Measurements from ENCODE around the gene SERGEF. TPM values are rescaled to one million over a fixed set of nuclear protein-coding genes. Genes with fewer than 3 reads are reported as not detected.

SERGEF gene
- total and polyA plus RNA-seq, 10 donors, result 29.0 to 55.5 (median 38.8) TPM

DNA sequence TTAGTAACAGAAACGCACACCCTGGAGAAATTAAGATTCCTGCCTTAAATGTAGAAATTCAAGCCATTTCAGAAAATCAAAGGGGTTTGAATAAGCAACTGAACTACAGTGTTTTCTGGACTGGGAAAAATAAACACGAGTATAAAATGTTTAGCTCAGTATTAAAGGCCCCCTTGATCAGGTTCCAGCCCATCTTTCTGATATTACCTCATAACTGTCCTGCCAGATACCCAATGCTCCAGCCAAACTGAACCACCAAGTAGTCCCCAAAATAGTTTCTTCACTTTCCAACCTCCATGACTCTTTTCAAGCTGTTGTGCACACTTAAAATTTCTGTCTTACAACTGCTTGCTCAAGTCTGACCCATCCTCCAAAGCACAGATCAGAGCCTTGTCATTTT is 54.4 kb downstream of the SERGEF start:
- no peaks in the 10 kb centered on the region for H3K9me3 ChIP-seq
- 85 to 92% (median 88%) methylated on average over 2 of the region's 2 CpGs for WGBS, 5 donors
- peaks cover 0 to 96% (median 53%) of the 10 kb centered on the region in 6 donors for H3K36me3 ChIP-seq
- intact Hi-C loops (cut with DNase I; ENCODE audit: low total_unique reads), result no loop called here
- TF ChIP-seq, protein P1, sequence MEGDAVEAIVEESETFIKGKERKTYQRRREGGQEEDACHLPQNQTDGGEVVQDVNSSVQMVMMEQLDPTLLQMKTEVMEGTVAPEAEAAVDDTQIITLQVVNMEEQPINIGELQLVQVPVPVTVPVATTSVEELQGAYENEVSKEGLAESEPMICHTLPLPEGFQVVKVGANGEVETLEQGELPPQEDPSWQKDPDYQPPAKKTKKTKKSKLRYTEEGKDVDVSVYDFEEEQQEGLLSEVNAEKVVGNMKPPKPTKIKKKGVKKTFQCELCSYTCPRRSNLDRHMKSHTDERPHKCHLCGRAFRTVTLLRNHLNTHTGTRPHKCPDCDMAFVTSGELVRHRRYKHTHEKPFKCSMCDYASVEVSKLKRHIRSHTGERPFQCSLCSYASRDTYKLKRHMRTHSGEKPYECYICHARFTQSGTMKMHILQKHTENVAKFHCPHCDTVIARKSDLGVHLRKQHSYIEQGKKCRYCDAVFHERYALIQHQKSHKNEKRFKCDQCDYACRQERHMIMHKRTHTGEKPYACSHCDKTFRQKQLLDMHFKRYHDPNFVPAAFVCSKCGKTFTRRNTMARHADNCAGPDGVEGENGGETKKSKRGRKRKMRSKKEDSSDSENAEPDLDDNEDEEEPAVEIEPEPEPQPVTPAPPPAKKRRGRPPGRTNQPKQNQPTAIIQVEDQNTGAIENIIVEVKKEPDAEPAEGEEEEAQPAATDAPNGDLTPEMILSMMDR (IDR thresholded peaks at IDR 0.05 in 8 of 11, conservative IDR thresholded peaks at IDR 0.05 in 3 of 11), result no peak
- TF ChIP-seq POLR2A (IDR thresholded peaks at IDR 0.05) (no peak), POLR2AphosphoS5 (IDR thresholded peaks at IDR 0.05) (no peak)
- no peak for DNase-seq
- H3K4me1 ChIP-seq, result peaks cover 0 to 6% (median 0%) of the 10 kb centered on the region in 6 donors
- no peak overlapping the region for H3K27ac ChIP-seq
- no peak overlapping the region for H3K4me3 ChIP-seq
- H3K27me3 ChIP-seq (replicated peaks in 1 of 7), result no peaks in the 10 kb centered on the region

DNA sequence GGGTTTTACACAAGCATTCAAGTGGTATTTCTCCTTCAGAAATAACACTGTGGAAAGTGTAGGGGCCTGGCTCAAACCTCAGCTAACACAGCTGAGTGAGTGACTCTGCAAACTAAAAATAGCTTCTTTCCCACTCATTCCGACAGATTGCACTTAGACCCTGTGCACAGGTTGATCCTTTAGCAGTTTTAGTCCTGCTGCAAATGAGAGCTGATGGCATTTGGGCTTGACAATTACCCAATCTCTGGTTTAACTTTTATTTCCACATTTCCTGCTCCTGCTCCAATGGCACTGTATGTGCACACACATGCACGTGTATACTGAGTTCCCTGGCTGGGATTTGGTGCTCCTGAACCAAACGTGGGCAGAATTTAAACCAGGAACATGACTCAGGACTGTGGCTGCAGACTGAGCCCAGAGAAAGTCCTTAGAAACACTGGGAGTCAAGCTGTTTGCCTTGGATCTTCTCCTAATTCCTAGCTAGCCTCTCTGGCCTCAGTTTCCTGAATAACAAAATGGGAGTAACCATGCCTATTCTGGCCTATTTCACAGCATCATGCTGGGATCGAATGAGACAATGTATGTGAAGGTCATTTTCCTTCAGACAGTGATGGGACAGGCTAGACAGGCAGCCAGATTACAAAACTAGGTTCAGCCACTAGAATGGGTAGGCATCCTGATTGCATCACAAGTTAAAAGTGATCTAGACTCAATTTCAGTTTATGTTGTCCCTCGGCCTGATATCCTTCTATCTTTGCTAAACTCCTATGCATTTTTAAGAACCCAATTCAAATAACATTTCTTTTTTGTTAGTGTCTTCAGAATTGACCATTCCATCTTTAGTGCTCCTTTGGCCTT is 58.2 kb downstream of the SERGEF start:
- intact Hi-C loops (cut with DNase I; ENCODE audit: low total_unique reads), result no loop called here
- DNase-seq, result no peak
- no peaks in the 10 kb centered on the region for H3K9me3 ChIP-seq
- WGBS, 5 donors, result 49 to 76% (median 65%) methylated on average over 5 of the region's 5 CpGs
- H3K27ac ChIP-seq, result no peak overlapping the region
- no peaks in the 10 kb centered on the region for H3K27me3 ChIP-seq (replicated peaks in 1 of 7)
- H3K4me3 ChIP-seq, result no peak overlapping the region
- peaks cover 0 to 6% (median 0%) of the 10 kb centered on the region in 6 donors for H3K4me1 ChIP-seq
- no peak for TF ChIP-seq POLR2AphosphoS5 (IDR thresholded peaks at IDR 0.05)
- TF ChIP-seq POLR2A (IDR thresholded peaks at IDR 0.05), result no peak
- TF ChIP-seq, protein P1 (IDR thresholded peaks at IDR 0.05 in 8 of 11, conservative IDR thresholded peaks at IDR 0.05 in 3 of 11), result no peak
- H3K36me3 ChIP-seq, result peaks cover 0 to 100% (median 45%) of the 10 kb centered on the region in 6 donors

DNA sequence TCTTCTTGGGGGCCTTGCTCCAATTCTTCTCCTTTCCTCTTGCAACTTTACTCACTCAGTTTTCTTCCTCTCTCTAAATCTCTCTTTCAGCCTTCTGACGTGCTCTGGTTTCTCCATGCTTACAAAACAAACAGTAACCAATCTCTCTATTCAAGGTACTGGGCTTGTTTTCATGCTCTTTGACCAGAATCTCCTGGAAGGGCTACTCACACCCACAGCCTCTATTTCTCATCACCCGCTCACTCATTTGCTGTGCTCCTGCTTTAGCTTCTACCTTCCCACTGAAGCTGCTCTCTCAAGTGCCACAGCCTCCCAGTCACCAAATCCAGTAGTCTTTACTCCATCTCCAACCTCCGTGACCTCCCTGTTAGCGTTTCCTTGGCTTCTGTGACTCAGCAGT is 60.4 kb downstream of the SERGEF start:
- H3K27me3 ChIP-seq (replicated peaks in 1 of 7), result no peaks in the 10 kb centered on the region
- H3K4me3 ChIP-seq, result no peak overlapping the region
- no peak for DNase-seq
- TF ChIP-seq POLR2AphosphoS5 (IDR thresholded peaks at IDR 0.05), result no peak
- no peak for TF ChIP-seq POLR2A (IDR thresholded peaks at IDR 0.05)
- TF ChIP-seq, protein P1 (IDR thresholded peaks at IDR 0.05 in 8 of 11, conservative IDR thresholded peaks at IDR 0.05 in 3 of 11), result no peak
- H3K36me3 ChIP-seq, result peaks cover 0 to 99% (median 33%) of the 10 kb centered on the region in 6 donors
- no peak overlapping the region for H3K27ac ChIP-seq
- peaks cover 0 to 6% (median 0%) of the 10 kb centered on the region in 6 donors for H3K4me1 ChIP-seq
- H3K9me3 ChIP-seq, result no peaks in the 10 kb centered on the region
- WGBS, 5 donors, result 82 to 92% (median 88%) methylated on average over 4 of the region's 4 CpGs
- intact Hi-C loops (cut with DNase I; ENCODE audit: low total_unique reads), result no loop called here

DNA sequence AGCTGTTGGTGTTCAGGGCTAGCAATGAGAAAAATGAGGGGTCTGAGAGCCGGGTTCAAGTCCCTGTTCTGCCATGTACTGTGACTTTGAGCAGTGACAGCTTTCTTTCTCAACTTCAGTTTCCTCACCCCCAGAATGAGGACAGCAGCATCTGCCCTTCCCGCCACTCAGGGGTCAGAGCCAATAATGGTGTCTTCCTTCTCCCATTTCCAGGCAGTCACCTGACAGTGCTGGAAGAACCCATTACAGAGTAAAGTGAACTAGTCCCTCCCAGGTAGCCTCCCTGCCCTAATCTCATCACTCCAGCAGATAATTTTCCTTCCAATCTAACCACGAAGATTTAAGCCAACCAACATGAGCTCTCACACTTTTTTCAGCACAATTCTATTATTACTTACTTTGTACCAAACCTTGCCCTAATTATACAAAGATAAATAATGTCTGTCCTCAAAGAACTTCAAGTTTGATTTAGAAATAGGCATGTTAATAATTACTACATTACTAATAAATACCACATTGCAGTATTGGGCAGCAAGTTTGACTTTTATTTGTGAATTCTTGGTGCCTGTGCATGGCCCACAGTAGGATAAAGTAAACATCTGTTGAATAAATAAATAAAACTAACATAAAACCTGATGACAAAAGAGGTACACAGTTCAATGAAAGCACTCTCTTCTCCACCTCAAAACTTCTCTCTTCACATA is 61.0 kb downstream of the SERGEF start:
- Histone ChIP-seq H3K9me3 (no peaks in the 10 kb centered on the region), H3K4me1 (peaks cover 0 to 6% (median 0%) of the 10 kb centered on the region in 6 donors), H3K36me3 (peaks cover 0 to 99% (median 31%) of the 10 kb centered on the region in 6 donors), H3K27ac (no peak overlapping the region), H3K4me3 (no peak overlapping the region), H3K27me3 (replicated peaks in 1 of 7) (no peaks in the 10 kb centered on the region)
- TF ChIP-seq, protein P1 (IDR thresholded peaks at IDR 0.05 in 8 of 11, conservative IDR thresholded peaks at IDR 0.05 in 3 of 11), result no peak
- TF ChIP-seq POLR2AphosphoS5 (IDR thresholded peaks at IDR 0.05) (no peak), POLR2A (IDR thresholded peaks at IDR 0.05) (no peak)
- 84 to 95% (median 89%) methylated on average over 3 of the region's 3 CpGs for WGBS, 5 donors
- intact Hi-C loops (cut with DNase I; ENCODE audit: low total_unique reads), result no loop called here
- DNase-seq, result no peak

Measured in spleen (tissue), 11 donors.